Stimulated activated naive CD8-positive, alpha-beta T cell treated with anti-CD3 and anti-CD28 coated beads, Interleukin-15, Interleukin-2, amounts not matched to agents 100 ng/mL and 50 ng/mL, for 24 hours (primary cell): ENCODE results near the gene AKAP13.

Source experiments
- H3K27ac Mint-ChIP-seq: one replicate; pipeline ENCODE4 v1.8.0; 2021; ENCODE audit warnings: mild to moderate bottlenecking, mixed read lengths
- H3K27me3 Mint-ChIP-seq: one replicate; pipeline ENCODE4 v1.8.0; 2021; ENCODE audit warnings: mixed read lengths
- H3K36me3 Mint-ChIP-seq: one replicate; pipeline ENCODE4 v1.8.0; 2021; ENCODE audit warnings: low read depth, mixed read lengths
- H3K4me1 Mint-ChIP-seq: one replicate; pipeline ENCODE4 v1.8.0; 2021; ENCODE audit warnings: low read depth, mixed read lengths
- H3K4me3 Mint-ChIP-seq: one replicate; pipeline ENCODE4 v1.8.0; 2021; ENCODE audit warnings: mild to moderate bottlenecking, mixed read lengths
- H3K9me3 Mint-ChIP-seq: one replicate; pipeline ENCODE4 v1.8.0; 2021; ENCODE audit warnings: mixed read lengths

Gene AKAP13

DNA sequence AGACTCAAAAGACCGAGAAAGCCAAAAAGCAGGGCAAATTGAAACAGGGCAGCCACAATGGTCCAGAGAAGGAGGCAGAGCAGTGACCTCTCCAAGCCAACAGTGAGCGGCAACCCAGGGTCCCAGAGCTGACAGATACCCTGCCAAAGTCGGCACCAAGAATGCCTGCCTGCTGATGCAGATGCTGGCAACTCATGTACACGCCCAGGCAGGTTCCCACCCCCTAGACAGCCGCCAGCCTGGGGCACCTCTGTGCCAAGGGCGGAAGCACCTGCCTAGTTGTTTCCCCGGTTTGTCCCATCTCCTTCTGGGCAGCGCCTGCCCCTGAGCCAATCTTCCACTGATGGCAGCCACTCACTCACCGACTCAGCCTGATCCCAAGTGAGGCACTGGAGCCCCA lies 392.3 kb downstream of the AKAP13 start:
- Mint-ChIP-seq H3K9me3 (no peaks in the 10 kb centered on the region), H3K27me3 (no peaks in the 10 kb centered on the region), H3K4me3 (no peak overlapping the region), H3K4me1 (no peaks in the 10 kb centered on the region), H3K36me3 (no peaks in the 10 kb centered on the region), H3K27ac (no peak overlapping the region)

GRCh38 chr15:85773249-85773648 lies 392.8 kb downstream of the AKAP13 start:
- no peak overlapping the region for H3K27ac Mint-ChIP-seq

DNA sequence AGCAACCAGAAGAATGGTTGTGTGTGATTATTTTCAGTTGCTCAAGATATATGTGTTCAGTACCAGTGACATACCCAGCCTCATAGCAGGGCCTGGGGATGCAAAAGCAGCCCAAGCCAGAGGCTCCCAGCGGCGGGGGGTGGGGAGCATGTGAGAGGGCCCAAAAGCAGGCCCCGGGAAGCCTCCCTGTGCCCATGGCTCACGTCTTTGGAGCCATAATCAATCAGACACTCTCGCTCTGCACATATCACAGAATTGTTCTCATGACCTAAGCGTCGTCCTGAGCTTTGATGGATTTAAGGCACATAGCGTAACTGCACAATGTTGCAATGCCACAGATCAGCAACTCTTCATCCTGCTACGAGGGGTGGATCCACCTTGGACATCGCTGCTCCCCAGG lies 393.6 kb downstream of the AKAP13 start:
- no peak overlapping the region for H3K4me3 Mint-ChIP-seq
- H3K36me3 Mint-ChIP-seq = no peaks in the 10 kb centered on the region
- H3K9me3 Mint-ChIP-seq = no peaks in the 10 kb centered on the region
- no peaks in the 10 kb centered on the region for H3K27me3 Mint-ChIP-seq
- H3K4me1 Mint-ChIP-seq = no peaks in the 10 kb centered on the region
- no peak overlapping the region for H3K27ac Mint-ChIP-seq

More at GRCh38 chr15:85773249-85773648, 392.8 kb downstream of the AKAP13 start:
- Mint-ChIP-seq H3K36me3 (no peaks in the 10 kb centered on the region), H3K27me3 (no peaks in the 10 kb centered on the region), H3K9me3 (no peaks in the 10 kb centered on the region), H3K4me3 (no peak overlapping the region), H3K4me1 (no peaks in the 10 kb centered on the region)

- Mint-ChIP-seq H3K27me3 (no peaks in the 10 kb centered on the region), H3K9me3 (no peaks in the 10 kb centered on the region), H3K27ac (no peak overlapping the region), H3K4me1 (peaks cover 12% of the 10 kb centered on the region), H3K4me3 (no peak overlapping the region), H3K36me3 (no peaks in the 10 kb centered on the region)
These were observed 397.1 kb downstream of the AKAP13 start for GRCh38 chr15:85777250-85778106.

- peaks cover 15% of the 10 kb centered on the region for H3K4me1 Mint-ChIP-seq
- H3K36me3 Mint-ChIP-seq = no peaks in the 10 kb centered on the region
- H3K9me3 Mint-ChIP-seq = no peaks in the 10 kb centered on the region
- no peaks in the 10 kb centered on the region for H3K27me3 Mint-ChIP-seq
- H3K27ac Mint-ChIP-seq = no peak overlapping the region
- no peak overlapping the region for H3K4me3 Mint-ChIP-seq
These were observed 397.8 kb downstream of the AKAP13 start for GRCh38 chr15:85778107-85778776.

GRCh38 chr15:85779249-85779648 lies 398.8 kb downstream of the AKAP13 start:
- Mint-ChIP-seq H3K27me3 (no peaks in the 10 kb centered on the region), H3K4me3 (no peak overlapping the region), H3K27ac (no peak overlapping the region), H3K4me1 (peaks cover 20% of the 10 kb centered on the region), H3K36me3 (no peaks in the 10 kb centered on the region), H3K9me3 (no peaks in the 10 kb centered on the region)

GRCh38 chr15:85780225-85780985 lies 400.0 kb downstream of the AKAP13 start:
- Mint-ChIP-seq H3K4me3 (no peak overlapping the region), H3K9me3 (no peaks in the 10 kb centered on the region), H3K27ac (no peak overlapping the region), H3K4me1 (peaks cover 30% of the 10 kb centered on the region), H3K27me3 (no peaks in the 10 kb centered on the region), H3K36me3 (no peaks in the 10 kb centered on the region)

GRCh38 chr15:85781099-85781498 lies 400.7 kb downstream of the AKAP13 start:
- Mint-ChIP-seq H3K36me3 (no peaks in the 10 kb centered on the region), H3K4me3 (no peak overlapping the region), H3K27me3 (no peaks in the 10 kb centered on the region), H3K27ac (no peak overlapping the region), H3K4me1 (peaks cover 37% of the 10 kb centered on the region), H3K9me3 (no peaks in the 10 kb centered on the region)

GRCh38 chr15:85782064-85782463 lies 401.7 kb downstream of the AKAP13 start:
- no peaks in the 10 kb centered on the region for H3K9me3 Mint-ChIP-seq
- H3K36me3 Mint-ChIP-seq = no peaks in the 10 kb centered on the region
- no peaks in the 10 kb centered on the region for H3K27me3 Mint-ChIP-seq
- H3K27ac Mint-ChIP-seq = peak overlapping the region; percentile 49
- no peak overlapping the region for H3K4me3 Mint-ChIP-seq
- H3K4me1 Mint-ChIP-seq = peaks cover 45% of the 10 kb centered on the region

DNA sequence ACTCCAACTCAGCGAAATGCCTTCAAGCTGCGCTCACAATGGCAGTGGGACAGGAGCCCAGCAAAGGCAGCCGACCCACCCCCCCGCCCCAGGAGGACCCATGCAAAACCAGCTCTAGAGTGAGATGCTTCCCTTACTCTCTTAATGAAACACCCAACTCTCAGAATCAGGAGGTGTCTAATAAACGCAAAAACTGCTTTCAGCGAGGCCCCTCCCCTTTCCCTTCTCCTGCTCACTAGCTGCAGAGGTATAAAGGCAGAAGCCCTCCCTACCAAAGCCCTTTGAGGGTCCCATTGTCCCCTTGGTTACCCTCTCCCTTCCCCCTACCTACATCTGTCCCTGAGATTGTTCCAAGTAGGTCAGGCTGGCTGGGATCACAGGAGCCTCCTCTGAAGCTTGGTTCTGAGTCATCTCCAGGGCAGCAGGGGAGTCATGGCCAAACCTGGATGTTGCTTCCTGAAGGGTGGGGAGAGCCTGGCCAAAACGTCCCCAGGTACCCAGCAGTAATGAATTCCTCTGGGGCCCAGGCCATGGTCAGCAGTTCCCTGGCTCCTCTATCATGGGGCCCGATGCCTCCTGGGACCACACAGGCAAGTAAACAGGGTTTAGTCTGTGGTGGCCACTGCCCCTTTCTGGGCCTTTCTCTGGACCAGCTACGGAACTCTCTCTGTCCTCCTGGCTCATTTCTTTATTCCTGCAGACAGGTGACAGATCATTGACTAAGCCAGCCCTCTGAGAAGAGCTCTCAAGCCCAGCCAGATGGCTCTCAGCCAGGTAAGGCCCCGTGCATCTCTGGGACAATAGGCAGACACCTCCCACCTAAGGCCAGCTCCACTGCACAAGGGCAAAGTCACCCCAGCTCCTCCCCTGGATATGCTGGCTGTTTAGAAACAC lies 405.7 kb downstream of the AKAP13 start:
- no peaks in the 10 kb centered on the region for H3K36me3 Mint-ChIP-seq
- peaks cover 51% of the 10 kb centered on the region for H3K4me1 Mint-ChIP-seq
- H3K27me3 Mint-ChIP-seq = no peaks in the 10 kb centered on the region
- H3K27ac Mint-ChIP-seq = no peak overlapping the region
- peak overlapping the region; percentile 58 for H3K4me3 Mint-ChIP-seq
- H3K9me3 Mint-ChIP-seq = no peaks in the 10 kb centered on the region

DNA sequence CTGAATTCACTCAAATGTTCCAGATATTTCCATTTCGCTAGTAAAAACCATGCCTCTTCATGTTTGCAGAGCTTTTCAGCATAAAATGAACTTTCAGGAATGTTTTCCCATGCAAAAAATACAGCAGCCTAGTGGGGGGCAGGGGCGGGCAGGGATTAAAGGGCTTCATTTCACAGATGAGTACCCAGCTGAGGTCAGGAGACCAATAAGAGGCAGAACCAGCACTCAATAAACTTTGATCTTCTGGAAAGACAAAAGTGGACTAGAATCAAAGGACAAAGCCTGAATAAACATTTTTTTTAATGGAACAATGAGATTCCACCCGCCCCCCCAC lies 406.3 kb downstream of the AKAP13 start:
- Mint-ChIP-seq H3K36me3 (no peaks in the 10 kb centered on the region), H3K9me3 (no peaks in the 10 kb centered on the region), H3K4me3 (no peak overlapping the region), H3K4me1 (peaks cover 50% of the 10 kb centered on the region), H3K27ac (no peak overlapping the region), H3K27me3 (no peaks in the 10 kb centered on the region)

DNA sequence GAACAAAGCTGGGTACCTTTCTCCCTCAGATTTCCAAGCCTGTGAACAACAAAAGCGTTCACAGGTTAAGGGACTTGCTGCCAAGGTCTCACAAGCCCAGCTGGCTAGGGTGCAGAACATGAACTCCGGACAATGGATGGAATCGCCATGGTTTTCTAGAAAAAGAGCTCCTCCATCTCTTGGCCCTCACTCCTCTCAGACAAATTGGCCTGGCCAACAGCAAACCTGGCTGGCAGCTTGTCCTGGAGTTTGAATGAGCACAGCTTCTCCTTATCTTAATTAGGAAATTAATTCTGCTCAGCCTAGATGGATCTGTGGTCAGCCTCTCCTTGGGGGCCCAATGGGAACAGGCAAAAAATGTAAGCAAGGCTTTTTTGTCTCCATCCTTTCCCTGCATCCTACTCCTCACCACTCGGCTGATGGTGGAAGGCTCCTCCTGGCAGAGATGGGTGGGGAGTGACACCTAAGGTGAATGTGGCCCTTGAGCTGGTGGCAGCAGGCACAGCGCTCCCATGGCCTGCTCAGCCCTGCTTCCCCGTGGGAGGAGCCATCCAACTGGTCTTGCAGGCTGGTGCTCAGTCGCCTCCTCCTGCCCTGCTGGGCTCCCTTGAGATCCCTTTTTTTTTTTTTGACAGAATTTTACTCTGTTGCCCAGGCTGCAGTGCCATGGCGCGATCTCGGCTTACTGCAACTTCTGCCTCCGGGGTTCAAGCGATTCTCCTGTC lies 408.5 kb downstream of the AKAP13 start:
- Mint-ChIP-seq H3K4me1 (peaks cover 51% of the 10 kb centered on the region), H3K9me3 (no peaks in the 10 kb centered on the region), H3K27me3 (no peaks in the 10 kb centered on the region), H3K27ac (no peak overlapping the region), H3K36me3 (no peaks in the 10 kb centered on the region), H3K4me3 (no peak overlapping the region)

DNA sequence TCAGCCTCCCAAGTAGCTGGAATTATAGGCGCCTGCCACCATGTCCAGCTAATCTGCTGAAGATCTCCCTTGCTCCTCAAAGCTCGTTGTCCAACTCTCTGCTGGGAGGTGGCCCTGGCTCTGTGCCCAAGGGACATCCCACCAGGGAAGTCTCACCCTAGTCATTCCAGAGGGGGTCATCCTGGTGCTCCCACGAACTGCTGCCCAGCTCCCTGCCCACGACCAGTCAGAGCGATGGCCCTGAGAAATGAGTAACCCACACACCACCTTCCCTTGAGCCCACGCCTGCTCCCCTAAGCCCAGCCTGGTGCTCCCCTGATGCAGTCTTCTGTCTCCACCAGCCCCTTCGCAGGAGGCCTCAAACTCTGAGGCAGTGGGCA lies 409.1 kb downstream of the AKAP13 start:
- Mint-ChIP-seq H3K4me3 (no peak overlapping the region), H3K9me3 (no peaks in the 10 kb centered on the region), H3K27me3 (no peaks in the 10 kb centered on the region), H3K36me3 (no peaks in the 10 kb centered on the region), H3K4me1 (peaks cover 49% of the 10 kb centered on the region), H3K27ac (no peak overlapping the region)
